Peyer's patch (tissue), 4 donors: ENCODE data around the gene MVK.

Experiments used
- CTCF ChIP-seq, 6 experiments: fragments of 450-650 bp in 4 of 6; fragments of 200-600 bp in 2 of 6; sonication (generic) in 1 of 6; IDR thresholded peaks; one replicate each; pipeline ENCODE4 v1.5.1; 2017 to 2019; ENCODE audit warnings: antibody characterized with exemption in 6 of 6, mild to moderate bottlenecking in 3 of 6, moderate library complexity in 1 of 6
- POLR2A ChIP-seq, 2 donors: fragments of 450-650 bp; IDR thresholded peaks; one replicate each; pipeline ENCODE4 v1.5.1; 2017; ENCODE audit warnings: antibody characterized with exemption in 2 of 2, mild to moderate bottlenecking in 2 of 2, moderate library complexity in 2 of 2

DNA sequence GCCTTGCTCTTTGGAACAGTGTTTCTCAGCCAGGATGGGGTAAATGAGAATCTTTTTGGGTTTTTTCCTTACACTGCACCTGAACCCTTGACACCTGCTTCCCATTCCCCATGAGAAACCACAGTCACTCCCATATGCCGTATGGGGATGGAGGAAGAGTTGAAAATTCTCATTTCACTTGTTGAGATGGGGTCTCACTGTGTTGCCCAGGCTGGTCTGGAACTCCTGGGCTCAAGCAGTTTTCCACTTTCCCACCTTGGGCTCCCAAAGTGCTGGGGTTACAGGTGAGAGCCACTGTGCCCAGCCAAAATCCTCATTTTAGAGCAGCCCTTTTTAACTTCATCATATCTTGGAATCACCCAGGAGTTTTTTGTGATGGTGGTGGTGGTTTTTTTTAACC, 3.7 kb downstream of the MVK start:
- no peak for TF ChIP-seq CTCF (IDR thresholded peaks at IDR 0.05)
- TF ChIP-seq POLR2A (IDR thresholded peaks at IDR 0.05), result no peak
